HG02943 (cell line): ENCODE measurements around the gene HLA-B.

ENCODE experiments used
- ATAC-seq: cut with Tn5 transposase; IDR thresholded peaks from one replicate; pipeline ENCODE4 v1.9.1; 2021; ENCODE audit warnings: mild to moderate bottlenecking, low read depth, moderate library complexity; ENCODE audit not compliant: unreplicated experiment

The HLA-B gene

DNA sequence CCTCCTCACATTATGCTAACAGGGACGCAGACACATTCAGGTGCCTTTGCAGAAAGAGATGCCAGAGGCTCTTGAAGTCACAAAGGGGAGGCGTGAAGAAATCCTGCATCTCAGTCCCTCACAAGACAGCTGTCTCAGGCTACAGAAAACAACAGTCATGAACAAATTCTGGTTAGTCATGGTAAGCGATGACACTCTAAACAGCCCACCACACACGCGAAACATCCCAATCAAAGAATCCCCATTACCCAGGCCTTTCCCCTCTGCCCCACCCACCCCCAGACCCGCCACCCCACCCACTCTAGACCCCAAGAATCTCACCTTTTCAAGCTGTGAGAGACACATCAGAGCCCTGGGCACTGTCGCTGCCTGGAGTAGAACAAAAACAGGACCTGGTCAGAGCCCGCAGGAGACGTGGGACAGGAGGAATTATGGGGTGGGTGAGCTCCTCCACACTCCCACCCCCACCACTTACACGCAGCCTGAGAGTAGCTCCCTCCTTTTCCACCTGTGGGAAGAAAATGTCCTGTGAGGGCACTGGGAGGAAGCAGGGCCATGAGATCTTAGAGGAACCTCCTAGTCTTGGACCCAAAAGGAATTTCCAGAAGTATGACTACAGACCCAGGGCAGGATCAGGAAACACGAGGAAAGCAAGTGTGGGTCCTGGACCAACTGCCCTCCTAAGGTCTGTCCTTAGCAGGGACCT, 2.7 kb downstream of the HLA-B start:
- ATAC-seq = no peak

DNA sequence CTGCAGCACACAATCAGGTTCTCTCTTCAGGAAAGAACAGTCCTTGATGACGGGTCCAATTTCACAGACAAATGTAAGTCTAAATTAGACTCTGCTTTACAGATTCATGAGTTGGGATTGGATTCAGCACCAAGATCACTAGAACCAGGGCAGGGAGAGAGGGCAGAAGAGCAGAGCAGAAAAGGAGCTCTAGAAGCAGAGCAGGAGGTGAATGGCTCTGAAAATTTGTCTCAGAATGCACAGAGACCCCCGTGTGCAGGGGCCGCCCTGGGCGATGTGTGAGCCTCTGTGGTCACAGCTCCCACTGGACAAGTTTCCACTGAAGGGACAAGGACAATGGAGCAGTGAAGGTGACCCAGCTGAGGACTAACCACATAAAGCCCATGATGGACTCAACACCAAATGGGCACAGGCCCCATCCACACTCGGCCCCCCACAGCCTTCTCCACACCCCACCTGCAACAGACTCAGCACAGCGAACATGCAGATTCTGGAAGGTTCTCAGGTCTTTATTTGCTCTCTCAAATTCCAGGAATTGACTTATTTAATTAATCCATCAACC, 3.5 kb downstream of the HLA-B start:
- ATAC-seq = no peak

DNA sequence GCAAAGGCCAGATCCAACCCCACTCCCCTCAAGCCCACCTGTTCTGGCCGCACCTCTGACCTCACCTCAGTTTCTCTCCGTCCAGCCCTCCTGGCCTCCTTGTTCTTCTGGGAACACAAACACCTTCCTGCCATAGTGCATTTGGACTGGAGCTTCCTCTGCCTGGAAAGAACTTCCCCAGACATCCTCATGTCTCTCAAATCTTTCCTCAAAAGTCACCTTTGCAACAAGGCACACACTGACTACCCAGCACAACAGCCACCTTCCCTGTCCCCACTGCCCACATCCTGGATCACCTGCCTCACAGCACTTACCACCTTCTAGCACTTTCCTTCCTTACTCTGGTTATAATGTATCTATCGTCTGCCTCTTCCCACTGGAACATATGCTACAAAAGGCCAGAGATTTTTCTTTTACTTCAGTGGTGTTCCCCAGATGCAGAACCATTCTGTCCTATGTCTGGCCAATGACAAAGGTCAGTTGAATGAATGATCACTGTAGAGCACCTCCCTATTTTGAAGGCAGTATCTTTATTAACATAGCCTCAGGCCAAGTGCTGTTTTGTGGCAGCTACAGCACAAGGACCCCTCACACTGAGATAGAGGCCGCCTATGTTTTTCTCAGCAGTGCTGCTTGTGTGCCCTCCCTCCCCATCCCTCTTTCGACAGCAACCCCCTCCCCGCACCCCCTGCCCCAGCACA, 4.1 kb downstream of the HLA-B start:
- ATAC-seq = no peak

DNA sequence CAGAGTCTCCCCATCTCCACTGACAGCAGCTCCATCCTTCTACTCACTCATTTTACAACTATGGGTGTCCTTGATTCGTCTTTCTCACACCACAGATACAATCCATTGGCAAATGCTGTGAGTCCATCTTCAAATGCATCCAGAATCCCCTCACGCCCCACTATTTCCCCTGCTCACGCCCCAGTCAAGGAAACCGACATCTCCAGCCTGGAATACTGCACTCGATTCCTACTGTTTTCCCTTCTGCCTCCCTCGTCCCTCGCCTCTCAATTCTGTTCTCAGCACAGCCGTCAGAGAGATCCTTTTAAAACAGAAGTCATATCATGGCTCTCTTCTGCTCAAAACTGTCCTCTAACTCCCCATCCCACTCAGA, 4.7 kb downstream of the HLA-B start:
- ATAC-seq = no peak

DNA sequence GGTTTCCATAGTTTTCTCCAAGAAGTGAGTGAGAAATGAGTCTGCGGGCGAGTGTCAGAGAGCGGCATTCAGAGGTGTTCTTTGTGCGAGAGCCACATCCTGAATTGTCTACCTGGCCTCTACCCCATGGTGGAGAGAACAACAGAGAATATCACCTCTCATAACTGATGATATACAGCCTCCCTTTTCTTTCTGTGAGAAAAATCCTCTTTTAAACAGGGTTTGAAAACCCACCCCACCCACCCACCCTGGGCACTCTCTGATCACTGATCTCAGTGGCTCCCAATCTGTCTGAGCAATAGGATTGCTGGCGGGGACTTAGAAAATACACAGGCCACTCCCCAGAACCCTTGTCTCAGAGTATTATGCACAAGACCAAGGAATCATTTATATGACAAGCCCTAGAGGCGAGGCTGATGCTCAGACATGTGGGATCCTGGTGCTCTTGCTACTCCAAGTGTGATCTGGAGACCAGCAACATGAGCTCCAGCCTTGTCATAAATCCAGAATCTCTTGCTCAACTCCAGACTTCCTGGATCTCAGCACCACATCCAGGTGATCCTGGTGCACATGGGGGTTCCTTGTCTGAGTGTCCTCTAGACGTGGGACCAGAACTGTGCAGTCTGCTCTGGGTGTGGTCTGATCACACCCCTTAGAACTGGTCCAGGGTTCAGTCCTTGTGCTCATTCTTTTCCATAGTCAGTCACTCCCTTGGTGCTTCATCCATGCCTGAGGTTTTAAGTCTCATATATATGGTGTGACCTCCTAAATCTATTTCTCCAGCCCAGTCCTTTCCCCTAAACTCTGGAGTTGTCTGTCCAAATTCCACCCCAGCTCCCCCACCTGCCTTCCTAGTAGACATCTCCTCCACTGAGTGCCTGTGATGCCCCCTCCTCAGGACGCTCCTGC, 5.3 kb downstream of the HLA-B start:
- ATAC-seq = no peak

DNA sequence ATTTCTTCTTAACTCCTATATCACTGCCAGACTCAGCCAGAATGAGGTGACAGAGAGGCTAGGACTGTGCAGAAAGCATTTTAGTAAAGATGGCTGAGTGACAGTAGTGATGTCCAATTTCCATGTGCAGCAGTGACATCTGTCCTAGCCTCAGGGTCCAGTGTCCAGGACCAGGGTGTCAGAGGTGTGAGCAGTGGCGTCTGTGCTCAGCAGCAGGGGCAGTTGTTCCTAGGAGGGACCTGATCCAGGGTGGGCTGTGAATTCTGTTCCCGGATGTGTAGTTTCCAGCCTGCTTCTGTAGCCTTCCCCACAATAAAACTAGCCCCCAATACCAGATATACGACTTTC, 6.0 kb downstream of the HLA-B start:
- ATAC-seq = no peak

DNA sequence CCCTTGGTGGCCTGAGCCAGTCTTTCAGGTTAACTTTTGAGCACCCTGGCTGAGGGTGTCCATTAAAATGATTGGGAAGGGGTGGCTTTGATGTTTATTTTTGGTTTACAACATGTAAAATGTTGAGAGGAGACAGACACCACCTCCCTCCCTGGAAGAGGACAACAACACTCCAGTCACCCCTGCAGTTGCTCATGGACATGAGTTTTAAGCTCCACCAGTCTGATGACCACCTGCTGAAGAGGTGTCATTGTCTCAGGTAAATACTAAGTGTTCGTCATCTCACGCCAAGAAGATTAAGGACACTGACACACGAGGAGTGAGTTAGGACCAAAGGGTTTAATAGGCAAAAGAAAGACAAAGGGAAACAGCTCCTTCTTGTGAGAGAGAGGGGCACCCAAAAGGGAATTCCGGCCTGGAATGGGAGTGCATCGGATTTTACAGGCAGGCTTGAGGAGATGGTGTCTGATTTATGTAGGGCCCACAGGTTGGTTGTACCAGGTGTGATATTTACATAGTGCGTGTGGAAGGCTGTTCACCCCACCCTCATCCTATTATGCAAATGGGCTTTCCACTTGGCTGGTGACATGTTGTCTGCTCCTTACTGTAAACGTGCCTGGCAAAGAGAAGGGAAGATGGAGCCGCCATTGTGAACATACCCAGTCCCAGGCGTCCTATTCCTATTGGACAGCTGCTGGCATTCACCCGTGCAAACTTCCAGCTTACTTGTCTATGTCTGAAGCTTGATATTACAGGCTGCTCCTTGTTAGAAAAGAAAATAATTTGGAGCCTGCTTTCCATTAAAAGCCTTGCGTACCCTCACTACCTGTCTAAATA, 6.6 kb downstream of the HLA-B start:
- no peak for ATAC-seq

DNA sequence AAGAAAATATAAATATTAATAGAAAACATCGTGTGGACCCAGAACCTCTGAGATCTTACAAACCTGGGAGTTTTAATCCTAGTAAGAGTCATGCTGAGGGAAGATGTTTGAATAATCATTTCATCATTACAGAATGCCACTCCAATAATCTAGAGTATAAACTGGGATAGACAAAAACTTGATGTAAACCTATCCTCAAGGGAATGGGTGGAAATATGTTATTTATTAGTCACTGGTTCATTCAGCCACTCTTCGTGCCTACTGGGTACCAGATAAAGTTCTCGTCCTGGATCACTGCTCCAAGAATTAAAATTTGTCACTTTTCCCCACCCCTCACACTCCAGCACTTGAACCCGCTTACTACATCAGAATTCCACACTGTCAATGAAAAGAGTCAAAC, 7.7 kb downstream of the HLA-B start:
- ATAC-seq = no peak

DNA sequence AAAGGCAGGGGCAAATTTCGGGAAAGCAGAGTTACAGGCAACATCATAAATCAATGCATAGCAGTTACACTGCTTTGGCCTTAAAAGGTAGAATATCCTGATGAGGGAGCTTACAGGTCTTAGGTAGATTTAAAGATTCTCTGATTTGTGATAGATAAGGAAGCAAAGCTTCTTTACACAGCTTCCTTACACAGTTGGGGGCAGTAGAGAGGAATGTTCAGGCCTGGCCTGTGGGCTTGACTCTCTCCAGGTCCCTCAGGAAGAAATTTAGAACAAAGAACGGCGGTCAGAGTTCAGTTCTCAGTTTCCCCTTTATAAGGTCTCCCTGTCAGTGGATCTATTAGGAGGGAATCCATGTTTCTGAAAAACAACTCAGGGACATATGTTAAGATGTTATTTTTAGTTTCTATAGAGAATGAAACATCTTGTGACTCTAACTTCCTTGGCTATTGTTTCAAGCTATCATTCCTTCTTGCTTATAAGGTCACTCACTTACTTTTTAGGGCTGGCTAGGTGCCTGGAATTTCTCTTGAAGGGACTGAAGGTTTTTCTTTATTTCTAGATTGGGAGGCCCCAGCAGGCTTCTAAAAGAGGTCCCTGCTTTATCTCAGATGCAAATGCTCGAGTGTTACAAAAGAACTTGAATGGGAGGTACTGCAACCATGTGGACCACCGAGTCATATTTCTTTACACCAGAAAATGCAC, 11.8 kb downstream of the HLA-B start:
- ATAC-seq = no peak

DNA sequence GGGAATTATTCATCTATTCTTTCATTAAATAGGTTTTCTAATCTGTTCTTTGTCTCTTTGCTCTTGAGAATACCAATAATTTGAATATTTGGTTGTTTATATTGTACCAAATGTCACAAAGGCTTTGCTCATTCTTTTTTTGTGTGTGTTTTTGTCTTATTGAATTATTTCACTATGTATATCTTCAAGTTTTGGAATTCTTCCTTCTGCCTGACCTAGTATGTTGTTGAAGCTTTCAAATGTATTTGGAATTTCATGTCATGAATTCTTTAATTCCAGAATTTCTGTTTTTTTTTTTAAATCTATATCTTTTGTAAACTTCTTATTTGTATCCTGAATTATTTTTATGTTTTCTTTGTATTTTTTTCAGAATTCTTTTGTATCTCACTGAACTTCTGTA, 16.8 kb downstream of the HLA-B start:
- no peak for ATAC-seq

DNA sequence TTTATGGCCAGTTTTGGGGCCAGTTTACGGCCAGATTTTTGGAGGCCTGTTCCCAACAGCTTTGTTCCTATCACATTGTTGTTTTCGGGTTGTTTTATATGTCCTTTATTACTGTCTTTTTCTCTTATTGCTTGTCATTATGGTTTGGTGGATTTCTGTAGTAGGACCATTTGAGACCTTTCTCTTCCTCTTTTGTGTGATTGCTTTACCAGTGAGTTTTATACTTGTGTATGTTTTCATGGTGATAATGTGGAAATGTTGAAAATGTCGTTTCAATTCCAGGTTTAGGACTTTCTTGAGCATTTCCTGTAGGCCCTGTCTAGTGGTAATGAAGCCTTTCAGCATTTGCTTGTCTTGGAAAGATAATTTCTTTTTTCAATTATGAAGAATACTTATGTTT, 17.8 kb downstream of the HLA-B start:
- no peak for ATAC-seq

DNA sequence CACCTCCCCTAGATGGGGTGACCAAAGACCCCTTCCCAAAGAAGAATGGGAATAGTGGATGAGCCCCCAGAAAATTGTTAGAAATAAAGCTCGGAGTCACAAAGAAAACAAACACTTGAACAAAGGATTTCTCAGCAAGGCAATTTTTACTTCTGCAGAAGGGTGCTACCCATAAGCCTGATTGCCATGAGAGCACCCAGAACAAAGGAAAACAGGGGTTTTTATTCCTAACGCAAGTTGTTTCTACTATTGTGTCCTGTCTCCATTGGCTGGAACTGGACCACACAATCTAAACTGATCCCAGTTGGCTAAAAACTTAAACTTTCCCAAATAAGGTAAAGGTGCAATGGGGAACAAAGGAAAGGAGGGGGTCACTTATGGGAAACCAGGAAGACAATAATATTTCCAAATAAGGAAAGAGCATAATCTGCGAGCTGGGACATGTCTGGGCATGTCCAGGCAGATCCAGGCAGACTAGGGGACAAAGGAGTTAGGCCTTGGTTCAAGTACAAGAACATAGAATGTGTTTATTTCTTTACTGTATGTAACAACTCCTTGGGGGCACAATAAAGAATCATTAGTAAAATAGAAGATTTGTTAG, 20.0 kb downstream of the HLA-B start:
- ATAC-seq = no peak

DNA sequence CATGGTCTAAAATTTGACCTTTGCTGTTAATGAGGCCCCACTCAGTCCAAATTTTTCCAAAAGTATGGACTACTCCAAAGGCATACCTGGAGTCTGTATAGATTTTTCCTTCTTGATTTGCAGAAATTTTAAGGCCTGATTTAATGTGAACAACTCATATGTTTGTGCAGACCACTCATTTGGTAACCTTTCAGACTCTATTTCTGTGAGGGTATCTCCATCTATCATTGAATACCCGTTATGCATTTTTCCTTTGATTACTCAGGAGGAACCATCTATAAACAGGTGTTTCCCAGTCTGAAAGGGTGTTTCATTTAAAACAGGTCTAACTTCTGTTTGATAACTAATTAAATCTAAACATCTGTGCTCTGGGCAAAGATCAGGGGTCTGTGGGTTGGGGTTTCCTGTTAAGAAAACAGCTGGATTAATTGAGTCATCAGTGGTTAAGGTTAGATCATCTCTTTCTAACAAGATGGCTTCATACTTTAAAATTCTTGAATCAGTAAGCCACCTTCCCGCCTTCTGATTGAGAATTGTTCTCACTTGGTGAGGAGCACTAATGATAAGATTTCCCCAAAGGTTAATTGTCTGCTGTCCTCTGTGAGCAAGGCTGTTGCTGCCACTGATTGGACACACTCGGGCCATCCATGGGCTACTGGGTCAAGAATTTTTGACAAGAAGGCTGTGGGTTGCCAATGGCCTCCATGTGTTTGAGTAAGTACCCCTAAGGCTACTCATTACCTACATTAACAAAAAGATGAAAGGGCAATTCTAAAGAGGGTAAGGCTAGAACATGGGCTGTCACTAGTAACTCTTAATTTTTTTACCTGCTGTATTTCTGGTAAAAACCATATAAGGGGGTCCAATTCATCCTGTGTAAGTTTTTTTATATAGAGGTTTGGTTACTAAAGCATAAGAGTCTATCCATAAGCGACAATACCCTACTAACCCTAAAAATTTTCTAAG, 24.1 kb downstream of the HLA-B start:
- no peak for ATAC-seq

DNA sequence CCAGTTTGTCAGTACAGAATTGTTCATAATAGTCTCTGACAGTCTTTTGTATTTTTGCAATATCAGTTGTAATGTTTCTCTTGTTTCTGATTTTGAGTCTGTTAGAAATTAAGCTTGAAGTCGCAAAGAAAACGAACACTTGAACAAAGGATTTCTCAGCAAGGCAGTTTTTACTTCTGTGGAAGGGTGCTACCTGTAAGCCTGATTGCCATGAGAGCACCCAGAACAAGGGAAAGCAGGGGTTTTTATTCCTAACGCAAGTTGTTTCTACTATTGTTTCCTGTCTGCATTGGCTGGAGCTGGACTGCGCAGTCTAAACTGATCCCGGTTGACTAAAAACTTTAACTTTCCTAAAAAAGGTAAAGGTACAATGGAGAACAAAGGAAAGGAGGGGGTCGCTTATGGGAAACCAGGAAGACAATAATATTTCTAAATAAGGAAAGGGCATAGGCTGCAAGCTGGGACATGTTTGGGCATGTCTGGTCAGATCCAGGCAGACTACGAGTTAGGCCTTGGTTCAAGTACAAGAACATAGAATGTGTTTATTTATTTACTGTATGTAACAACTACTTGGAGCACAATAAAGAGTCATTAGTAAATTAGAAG, 28.5 kb downstream of the HLA-B start:
- no peak for ATAC-seq

DNA sequence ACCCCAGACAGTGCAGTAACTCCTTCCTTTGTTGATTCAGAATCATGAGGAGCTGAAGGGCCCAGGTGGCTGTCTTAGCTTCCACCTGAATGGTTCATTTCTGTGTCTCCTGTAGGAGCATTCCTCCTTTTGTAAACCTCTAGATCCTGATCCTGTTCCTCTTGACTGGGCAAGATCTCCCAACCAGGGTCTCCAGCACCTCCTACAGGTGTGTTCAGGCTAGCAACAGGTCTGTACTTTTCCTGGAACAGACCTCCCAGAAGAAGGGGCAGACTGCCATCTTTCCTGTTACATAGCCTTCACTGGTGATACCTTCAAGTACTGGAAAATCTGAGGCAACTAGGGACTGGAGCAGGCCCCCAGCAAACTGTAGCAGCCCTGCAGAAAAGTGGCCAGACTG, 35.2 kb downstream of the HLA-B start:
- ATAC-seq = no peak

DNA sequence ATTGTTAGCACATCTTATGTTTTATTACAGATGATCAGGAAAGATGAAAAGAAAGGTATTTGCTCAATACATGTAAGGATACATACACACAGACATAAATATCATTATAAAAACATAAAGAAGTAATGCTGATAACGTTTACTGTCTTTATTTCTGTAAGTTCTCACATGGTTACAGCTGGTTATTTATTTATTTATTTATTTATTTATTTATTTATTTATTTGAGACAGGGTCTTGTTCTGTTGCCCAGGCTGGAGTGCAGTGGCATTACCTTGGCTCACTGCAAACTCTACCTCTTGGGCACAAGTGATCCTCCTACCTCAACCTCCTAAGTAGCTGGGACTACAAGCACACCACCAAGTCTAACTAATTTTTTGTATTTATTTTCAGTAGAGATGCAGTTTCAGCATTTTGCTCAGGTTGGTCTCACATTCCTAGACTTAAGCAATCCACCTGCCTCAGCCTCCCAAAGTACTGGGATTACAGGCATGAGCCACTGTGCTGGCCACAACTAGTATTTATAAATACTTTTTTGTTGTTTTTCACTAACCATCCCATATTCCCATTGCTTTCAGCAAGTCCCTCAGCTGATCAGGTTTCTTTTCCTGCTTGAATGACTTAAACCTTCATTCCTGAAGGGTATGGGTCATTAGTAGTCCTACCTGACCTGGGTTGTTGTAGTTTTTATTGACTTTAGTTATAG, 35.8 kb downstream of the HLA-B start:
- no peak for ATAC-seq

DNA sequence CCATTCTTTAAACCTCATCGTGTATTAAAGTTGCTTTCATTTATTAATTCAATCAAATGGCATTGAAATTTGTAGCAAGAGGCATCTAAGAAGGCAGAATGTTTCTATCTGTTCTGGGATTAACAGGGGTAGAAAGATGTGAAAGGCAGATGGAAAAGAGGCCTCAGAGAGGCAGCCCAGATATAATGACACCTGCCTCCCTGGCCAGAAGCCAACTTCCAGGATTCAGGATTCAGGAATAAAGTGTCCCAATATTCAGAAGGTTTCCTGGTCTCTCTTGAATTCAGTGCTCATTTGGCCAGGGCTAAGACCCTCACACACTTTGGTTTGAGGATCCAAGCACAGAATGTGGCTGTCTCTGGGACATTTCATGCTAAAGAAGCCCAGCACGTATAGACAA, 39.9 kb downstream of the HLA-B start:
- no peak for ATAC-seq
